Gastroesophageal sphincter (tissue), 4 donors: ENCODE results near the gene SH3BP5. TPM values are rescaled to one million over a fixed set of nuclear protein-coding genes. Genes with fewer than 3 reads are reported as not detected.

Source experiments
- ATAC-seq: fragments of 150-250 bp; one replicate; pipeline ENCODE4 v1.9.1; 2016; ENCODE audit warnings: mild to moderate bottlenecking, moderate library complexity
- H3K27ac ChIP-seq, 4 donors: fragments of 200-600 bp; sonication (generic) in 3 of 4; 1 replicate in 3 of 4; 2 replicates in 1 of 4; pipeline ENCODE4 v1.5.1; 2016 to 2019
- H3K27me3 ChIP-seq: fragments of 200-600 bp; sonication (generic); one replicate; pipeline ENCODE4 v1.5.1; 2019
- H3K36me3 ChIP-seq, 2 donors: fragments of 200-600 bp; sonication (generic); one replicate each; pipeline ENCODE4 v1.5.1; 2019; ENCODE audit warnings: control low read depth in 1 of 2
- H3K4me1 ChIP-seq, 3 donors: fragments of 200-600 bp; sonication (generic); 1 replicate in 2 of 3; 2 replicates in 1 of 3; pipeline ENCODE4 v1.5.1; 2016 to 2019; ENCODE audit warnings: control low read depth in 2 of 3
- H3K4me3 ChIP-seq, 2 donors: fragments of 200-600 bp; sonication (generic); one replicate each; pipeline ENCODE4 v1.5.1; 2019; ENCODE audit warnings: mild to moderate bottlenecking in 1 of 2, moderate library complexity in 1 of 2
- H3K9me3 ChIP-seq, 3 donors: fragments of 200-600 bp; sonication (generic); one replicate each; pipeline ENCODE4 v1.5.1; 2017 to 2019; ENCODE audit warnings: control low read depth in 2 of 3
- EP300 ChIP-seq: sonication (generic); formaldehyde crosslinking; IDR thresholded peaks from one replicate; pipeline ENCODE4 v1.6.1; 2017; ENCODE audit warnings: antibody characterized with exemption, mild to moderate bottlenecking
- POLR2A ChIP-seq, 2 donors: fragments of 450-650 bp; IDR thresholded peaks; one replicate each; pipeline ENCODE4 v1.6.1; 2017; ENCODE audit warnings: antibody characterized with exemption in 2 of 2, mild to moderate bottlenecking in 2 of 2, moderate library complexity in 1 of 2
- POLR2AphosphoS5 ChIP-seq: sonication (generic); formaldehyde crosslinking; IDR thresholded peaks from one replicate; pipeline ENCODE4 v1.6.1; 2017; ENCODE audit warnings: antibody characterized with exemption
- WGBS, 2 donors: methylation state at CpG; one replicate each; pipeline ENCODE4 v1.1.5; 2018; ENCODE audit warnings: low coverage in 1 of 2; 5-methylcytosine and 5-hydroxymethylcytosine counted together
- small RNA-seq, 4 donors: library from RNA; depleted of rRNA; stranded (forward); fragments of <200 nt; gene quantifications; one replicate each; pipeline ENCODE3, GENCODE V24; 2016
- total RNA-seq, 4 donors: library from RNA; depleted of rRNA; stranded (reverse); fragments of >200 nt; gene quantifications; one replicate each; pipeline ENCODE4 v1.1.0, GENCODE V29; 2016
- TF ChIP-seq, protein P1 (sequence below), 4 experiments: fragments of 200-600 bp in 2 of 4; fragments of 450-650 bp in 2 of 4; sonication (generic) in 1 of 4; IDR thresholded peaks; one replicate each; pipeline ENCODE4 v1.5.1; 2017 to 2019; ENCODE audit warnings: antibody characterized with exemption in 4 of 4, mild to moderate bottlenecking in 2 of 4, moderate library complexity in 2 of 4

SH3BP5 gene
- total RNA-seq, 4 donors from 2014 or later: 23.5 to 56.4 (median 35.0) TPM

DNA sequence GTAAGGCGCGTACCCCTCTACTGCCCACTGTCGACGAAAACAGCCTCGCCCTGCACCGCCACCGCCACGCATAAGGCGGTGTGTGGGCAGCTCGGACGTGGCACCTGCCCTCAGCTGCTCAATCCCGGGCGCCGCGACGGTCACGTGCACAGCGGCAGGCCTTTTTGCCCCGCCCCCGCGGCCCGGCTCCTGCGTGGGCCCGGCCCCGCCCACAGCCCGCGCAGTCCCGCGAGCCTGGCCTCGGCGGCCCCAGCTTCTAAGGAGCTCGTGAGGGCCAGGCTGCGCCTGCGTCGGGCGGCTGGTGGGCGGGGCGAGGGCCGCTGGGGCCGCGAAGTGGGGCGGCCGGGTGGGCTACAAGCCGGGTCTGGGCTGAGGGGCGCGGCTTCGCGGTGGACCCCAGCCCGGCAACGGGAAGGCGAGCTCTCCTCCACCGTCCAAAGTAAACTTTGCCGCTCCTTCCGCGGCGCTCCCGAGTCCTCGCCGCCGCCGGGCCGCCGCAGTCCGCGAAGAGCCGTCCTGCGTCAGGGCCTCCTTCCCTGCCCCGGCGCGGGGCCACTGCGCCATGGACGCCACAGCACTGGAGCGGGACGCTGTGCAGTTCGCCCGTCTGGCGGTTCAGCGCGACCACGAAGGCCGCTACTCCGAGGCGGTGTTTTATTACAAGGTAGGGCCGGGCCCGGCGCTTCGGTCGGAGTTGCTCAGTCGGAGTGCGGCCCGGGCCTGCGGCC lies 126.3 kb downstream of the SH3BP5 start, which contains the start of gene CAPN7:
Gene CAPN7, plus strand, starts transcription at position 313 of the 728 bp plus-strand sequence. Its CDS starts 250 bp downstream, at position 563.
- no peaks in the 10 kb centered on the region for H3K27me3 ChIP-seq
- peaks cover 4 to 45% (median 16%) of the 10 kb centered on the region in 3 donors for H3K4me1 ChIP-seq
- no peak for TF ChIP-seq EP300
- TF ChIP-seq, protein P1, sequence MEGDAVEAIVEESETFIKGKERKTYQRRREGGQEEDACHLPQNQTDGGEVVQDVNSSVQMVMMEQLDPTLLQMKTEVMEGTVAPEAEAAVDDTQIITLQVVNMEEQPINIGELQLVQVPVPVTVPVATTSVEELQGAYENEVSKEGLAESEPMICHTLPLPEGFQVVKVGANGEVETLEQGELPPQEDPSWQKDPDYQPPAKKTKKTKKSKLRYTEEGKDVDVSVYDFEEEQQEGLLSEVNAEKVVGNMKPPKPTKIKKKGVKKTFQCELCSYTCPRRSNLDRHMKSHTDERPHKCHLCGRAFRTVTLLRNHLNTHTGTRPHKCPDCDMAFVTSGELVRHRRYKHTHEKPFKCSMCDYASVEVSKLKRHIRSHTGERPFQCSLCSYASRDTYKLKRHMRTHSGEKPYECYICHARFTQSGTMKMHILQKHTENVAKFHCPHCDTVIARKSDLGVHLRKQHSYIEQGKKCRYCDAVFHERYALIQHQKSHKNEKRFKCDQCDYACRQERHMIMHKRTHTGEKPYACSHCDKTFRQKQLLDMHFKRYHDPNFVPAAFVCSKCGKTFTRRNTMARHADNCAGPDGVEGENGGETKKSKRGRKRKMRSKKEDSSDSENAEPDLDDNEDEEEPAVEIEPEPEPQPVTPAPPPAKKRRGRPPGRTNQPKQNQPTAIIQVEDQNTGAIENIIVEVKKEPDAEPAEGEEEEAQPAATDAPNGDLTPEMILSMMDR (IDR thresholded peaks at IDR 0.05): peak in 3 of 4 experiments; percentile 45 to 65 (median 65)
- peak; percentile 90 for TF ChIP-seq POLR2AphosphoS5
- peak; percentile 95 for TF ChIP-seq POLR2A (IDR thresholded peaks at IDR 0.05)
- H3K9me3 ChIP-seq: no peaks in the 10 kb centered on the region
- H3K36me3 ChIP-seq: peaks cover 0 to 5% of the 10 kb centered on the region in 2 donors
- peak within 1 kb of the TSS; percentile 85 to 100 (median 98) for H3K27ac ChIP-seq
- H3K4me3 ChIP-seq: peak within 1 kb of the TSS; percentile 73 to 97
- 0% methylated on average over 3 of the region's 92 CpGs; no CpG with 5 or more reads in 1 of the 2 donors for WGBS, 2 donors
- ATAC-seq: peak; percentile 98

DNA sequence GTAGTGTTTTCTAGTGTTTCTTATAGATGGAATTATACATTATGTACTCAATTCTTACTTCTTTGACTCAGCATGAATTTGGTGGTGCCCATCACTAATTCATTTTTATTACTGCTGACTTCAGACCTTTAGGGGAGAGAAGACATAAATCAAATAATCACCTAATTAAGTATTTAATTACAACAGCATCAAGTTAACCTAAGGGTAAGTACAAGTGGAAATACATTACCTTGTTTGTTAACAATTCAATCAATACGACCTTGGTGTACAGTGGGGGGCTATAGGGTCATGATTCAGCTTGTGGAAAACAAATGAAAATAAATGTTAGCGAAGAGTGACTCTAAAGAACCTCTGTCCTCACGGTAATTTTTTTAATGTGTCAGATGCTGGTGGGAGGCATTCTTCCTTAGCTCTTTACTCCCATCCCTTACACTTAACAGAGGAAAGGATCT lies 126.9 kb downstream of the SH3BP5 start:
- Histone ChIP-seq H3K27me3 (no peaks in the 10 kb centered on the region), H3K4me1 (peaks cover 4 to 39% (median 16%) of the 10 kb centered on the region in 3 donors), H3K9me3 (no peaks in the 10 kb centered on the region), H3K27ac (peak overlapping the region; percentile 31 to 100 (median 98)), H3K36me3 (peaks cover 0 to 1% of the 10 kb centered on the region in 2 donors), H3K4me3 (peak overlapping the region; percentile 17 to 97)
- WGBS, 2 donors: 0% methylated on average over 3 of the region's 3 CpGs
- no peak for ATAC-seq
- TF ChIP-seq, protein P1 (IDR thresholded peaks at IDR 0.05): no peak

Small RNA genes lying within 50 kb of the gene (small RNA-seq; reads per million reads assigned to genes)
- 0 reads per million in 4 donors for gene HMGN2P7
- 0 reads per million in 4 donors for gene RNU6-454P

Other genes starting within 250 kb of the SH3BP5 start
- gene RBSN, start 233.4 kb downstream of the SH3BP5 start, total RNA-seq: 10 to 100 TPM; 40.9 to 46.0 (median 44.0) TPM
- gene CAPN7, start 126.3 kb downstream of the SH3BP5 start, total RNA-seq: 10 to 100 TPM; 37.5 to 88.4 (median 59.5) TPM
- 10 to 100 TPM in 3 of 4 donors, 1 to 10 TPM in 1; 9.0 to 17.1 (median 11.7) TPM for gene METTL6, start 95.0 kb upstream of the SH3BP5 start, total RNA-seq
- gene EAF1, start 95.0 kb upstream of the SH3BP5 start, total RNA-seq: 10 to 100 TPM; 10.3 to 18.6 (median 15.6) TPM
- gene COLQ, start 189.1 kb upstream of the SH3BP5 start, total RNA-seq: 1 to 10 TPM in 3 of 4 donors, under 1 TPM in 1; 0.57 to 2.7 (median 1.8) TPM